HG03342 (cell line): ENCODE measurements around the gene IL16.
"Not testable (repeated sequence)": the region's sequence is repeated elsewhere in the genome, so short reads cannot be mapped to it uniquely, and the experiment has no call there.

ENCODE experiments used
- ATAC-seq: cut with Tn5 transposase; IDR thresholded peaks from one replicate; pipeline ENCODE4 v1.9.1; 2021; ENCODE audit warnings: mild to moderate bottlenecking, moderate library complexity; ENCODE audit not compliant: unreplicated experiment

IL16 gene

DNA sequence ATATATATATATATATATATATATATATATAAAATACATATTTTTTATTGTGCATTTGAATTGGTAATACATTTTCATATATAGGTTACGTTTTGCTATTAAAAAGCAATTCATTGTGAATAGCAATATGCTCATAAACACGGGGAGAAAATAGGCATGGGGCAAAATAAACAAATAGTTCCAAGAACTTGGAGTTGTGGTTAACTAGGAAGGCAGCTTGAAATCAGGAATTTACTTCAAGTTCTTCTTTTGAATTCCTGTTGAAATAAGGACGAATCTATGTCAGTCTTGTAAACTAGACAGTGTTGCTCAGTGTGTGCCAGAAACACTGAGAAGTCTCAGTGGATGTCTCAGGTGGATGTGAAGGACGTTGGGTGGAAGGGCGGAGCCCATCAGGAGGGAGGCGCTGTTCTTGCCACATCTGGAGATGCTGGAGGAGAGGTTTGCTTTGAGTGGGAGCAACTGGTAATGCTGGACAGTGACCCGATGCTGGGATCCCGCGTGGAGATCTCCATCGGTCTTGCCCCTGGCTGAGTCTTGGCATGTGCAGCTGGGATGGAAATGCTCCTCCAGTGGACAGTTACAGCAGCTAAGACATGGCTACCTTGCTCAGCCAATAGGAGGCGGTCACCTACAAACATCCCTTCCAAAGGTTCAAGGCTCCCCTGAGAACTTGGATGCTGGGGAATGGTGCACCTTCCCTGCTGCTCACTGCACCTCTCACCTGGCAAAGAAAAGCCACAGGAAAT lies 2.5 kb downstream of the IL16 start:
- ATAC-seq, result no peak

DNA sequence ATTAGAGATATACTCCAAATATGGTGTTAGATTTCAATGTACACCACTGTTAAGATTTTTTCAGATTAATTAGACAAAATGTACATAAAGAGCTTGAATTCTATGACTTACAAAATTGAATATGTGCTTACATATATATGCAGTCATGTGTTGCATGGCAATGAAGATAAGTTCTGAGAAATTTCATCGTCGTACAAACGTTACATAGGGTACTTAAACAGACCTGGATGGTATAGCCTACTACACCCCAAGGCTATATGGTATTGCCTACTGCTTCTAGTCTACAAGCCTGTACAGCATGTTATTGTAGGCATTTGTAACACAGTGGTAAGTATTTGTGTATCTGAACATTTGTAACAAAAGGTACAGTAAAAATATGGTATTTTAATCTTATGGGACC lies 9.3 kb downstream of the IL16 start:
- ATAC-seq, result no peak

DNA sequence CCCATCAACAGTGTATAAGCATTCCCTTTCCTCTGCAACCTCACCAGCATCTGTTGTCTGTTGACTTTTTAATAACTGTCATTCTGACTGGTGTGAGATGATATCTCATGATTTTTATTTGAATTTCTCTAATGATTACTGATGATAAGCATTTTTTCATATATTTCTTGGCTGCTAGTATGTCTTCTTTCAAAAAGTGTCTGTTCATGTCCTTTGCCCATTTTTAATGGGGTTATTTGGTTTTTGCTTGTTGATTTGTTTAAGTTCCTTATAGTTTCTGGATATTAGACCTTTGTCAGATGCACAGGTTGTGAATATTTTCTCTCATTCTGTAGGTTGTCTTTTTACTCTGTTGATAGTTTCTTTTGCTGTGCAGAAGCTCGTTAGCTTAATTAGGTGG lies 11.3 kb downstream of the IL16 start:
- ATAC-seq, result not testable (repeated sequence)

DNA sequence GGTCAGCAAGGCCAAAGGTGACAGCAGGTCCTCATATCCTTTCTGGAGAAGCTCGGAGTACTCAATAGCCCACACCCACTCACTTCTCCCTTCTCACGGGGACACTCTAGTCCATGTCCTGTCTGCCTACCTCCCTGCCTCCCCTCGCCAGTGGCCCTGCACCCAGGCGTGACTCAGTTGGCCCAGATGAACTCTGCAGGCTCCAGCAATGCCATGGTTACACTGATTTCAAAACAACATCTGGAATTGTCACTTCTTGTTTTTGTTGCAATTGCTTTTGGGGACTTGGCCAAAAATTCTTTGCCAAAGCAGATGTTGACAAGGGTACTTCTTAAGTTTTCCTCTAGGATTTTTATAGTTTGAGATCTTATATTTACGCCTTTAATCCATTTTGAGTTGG lies 13.0 kb downstream of the IL16 start:
- ATAC-seq, result no peak

DNA sequence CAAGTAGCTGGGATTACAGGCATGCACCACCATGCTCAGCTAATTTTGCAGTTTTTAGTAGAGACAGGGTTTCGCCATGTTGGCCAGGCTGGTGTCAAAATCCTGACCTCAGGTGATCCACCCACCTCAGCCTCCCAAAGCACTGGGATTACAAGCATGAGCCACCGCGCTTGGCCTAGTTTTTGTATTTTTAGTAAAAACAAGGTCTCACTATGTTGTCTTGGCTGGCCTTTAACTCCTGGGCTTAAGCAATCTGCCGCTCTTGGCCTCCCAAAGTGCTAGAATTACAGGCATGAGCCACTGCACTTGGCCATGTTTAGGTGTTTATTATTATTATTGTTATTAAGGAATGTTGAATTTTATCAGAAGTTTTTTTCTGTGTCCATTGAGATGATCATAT lies 14.7 kb downstream of the IL16 start:
- no peak for ATAC-seq

DNA sequence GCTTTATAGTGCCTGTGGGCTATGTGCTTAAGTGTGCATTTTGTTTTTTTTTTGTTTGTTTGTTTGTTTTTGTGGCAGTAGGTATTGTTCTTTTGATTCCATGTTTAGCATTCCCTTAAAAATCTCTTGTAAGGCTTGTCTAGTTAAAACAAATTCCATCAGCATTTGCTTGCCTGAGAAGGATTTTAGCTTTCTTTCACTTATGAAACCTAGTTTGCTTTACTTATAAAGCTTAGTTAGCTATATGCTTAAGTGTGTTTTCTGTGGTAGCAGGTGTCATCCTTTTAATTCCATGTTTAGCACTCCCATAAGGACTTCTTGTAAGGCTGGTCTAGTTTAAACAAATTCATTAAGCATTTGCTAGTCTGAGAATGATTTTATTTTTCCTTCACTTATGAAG lies 17.3 kb downstream of the IL16 start:
- ATAC-seq, result no peak

DNA sequence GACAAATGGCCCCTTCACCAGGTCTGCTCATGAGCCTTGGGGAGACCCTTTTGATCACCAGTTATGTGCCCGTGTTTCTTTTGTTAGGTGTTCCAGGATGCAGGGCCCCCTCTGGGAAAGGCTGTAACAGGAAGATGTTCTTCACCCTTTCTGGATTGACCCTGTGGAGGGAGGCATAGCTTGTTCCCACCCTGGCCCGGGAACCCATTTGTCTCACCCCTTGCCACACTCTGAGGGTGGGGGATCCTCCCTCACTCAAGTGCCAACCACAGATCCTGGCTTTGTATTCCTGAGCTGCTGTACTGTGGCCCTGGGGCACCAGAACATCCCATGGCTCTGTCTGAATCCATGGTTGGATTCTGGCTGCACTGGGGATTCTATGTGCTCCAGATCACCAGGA lies 18.9 kb downstream of the IL16 start:
- ATAC-seq, result no peak

DNA sequence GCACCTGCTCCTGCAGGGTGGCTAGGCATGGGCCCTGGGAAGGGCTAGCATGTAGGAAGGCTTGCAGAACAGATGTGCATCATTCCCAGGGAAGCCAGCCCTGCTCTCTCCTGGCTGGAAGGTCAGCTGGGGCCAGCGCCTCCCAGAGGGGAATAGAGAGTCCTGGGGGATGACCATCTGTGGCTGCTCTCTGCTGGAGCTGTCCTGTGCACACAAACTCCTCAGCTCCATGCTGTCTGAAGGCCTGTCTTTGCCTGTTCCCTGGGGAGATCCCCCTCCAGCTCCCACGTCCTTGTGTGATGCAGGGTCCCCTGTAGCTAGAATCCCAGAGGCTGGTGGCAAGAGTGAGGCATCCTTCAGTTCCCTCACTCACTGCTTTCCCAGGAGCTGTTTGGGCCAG lies 19.3 kb downstream of the IL16 start:
- no peak for ATAC-seq

DNA sequence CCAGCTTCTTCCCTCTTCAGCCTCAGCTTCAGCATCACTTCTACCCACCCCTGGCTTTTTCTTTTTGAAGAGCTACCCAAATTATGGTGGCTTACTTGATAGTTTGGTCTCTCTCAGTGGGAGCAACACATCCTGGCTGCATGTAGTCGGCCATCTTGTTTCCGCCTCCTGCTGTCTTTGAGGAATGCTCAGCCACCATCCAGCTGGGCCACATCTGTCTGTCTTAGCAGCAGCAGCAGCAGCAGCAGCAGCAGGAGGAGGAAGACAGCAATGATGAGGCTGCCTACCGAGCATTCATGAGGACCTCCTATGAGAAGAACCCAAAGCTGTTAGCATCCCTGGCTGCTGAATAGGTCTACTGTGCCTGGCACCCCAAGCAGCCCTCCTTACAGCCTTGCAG lies 19.7 kb downstream of the IL16 start:
- no peak for ATAC-seq

DNA sequence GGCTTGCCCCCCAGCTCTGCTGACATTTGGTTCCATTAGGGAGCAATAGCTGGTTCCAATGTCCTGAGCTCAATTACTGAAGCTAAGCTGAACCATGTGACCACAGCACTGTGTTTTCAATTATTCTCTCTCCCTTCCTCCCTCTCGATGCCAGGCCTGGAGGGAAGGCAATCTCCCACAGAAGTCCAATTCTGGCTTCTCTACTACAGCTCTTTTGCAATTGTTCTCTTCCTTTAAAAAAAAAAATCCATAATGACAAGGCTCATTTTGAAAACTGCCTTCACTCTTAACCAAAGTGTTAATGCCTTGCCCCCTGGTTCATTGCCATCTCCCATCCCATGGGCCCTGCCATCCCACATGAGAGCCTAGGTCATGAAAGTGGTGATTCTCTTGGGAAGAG lies 24.8 kb downstream of the IL16 start:
- ATAC-seq, result no peak

DNA sequence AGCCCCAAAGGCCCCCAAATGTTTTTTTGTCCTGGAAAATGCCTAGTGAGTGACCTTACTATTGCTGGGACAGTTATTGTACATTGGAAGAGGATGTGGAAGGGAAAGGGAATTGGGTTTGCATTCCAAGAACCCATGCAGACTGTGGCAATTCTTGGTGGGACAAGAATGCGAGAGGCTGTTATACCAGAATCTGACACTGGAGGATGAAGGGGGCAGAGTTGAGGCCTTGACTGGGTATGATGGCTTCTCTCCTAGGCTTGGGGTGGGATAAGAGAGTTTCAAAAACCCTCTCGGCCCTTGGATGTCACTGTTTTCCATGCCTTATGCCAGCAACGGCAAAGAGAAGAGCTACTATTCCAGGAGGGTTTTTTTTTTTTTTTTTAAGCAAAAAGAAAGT lies 25.3 kb downstream of the IL16 start:
- ATAC-seq, result no peak

DNA sequence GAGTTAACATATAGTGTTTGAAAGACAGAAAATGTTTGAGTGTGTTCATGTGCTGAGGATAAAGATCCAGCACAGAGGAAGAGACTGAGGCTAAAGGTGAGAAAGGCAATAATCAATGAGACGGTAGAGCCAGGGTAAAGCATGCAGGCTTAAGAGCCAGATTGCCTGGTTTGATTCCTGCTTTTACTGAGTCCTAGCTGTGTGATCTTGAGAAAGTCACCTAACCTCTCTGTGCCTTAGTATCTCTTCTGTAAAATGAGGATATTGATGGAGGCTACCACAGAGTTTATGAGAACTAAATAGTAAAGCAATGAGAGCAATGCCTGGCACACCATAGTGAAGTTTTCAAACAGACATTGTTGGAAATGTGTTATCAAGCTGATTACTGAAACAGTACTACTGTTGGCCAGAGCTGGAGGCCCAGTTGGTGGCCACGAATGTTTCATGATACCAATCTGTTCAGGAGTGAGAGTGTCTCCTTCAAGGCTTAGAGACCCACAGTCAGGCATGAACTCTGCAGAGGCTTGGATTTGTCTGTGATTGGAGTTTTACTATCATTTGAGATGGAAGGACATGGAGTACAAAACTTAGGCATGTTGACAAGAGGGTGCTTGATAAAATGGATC lies 26.8 kb downstream of the IL16 start:
- ATAC-seq, result no peak

DNA sequence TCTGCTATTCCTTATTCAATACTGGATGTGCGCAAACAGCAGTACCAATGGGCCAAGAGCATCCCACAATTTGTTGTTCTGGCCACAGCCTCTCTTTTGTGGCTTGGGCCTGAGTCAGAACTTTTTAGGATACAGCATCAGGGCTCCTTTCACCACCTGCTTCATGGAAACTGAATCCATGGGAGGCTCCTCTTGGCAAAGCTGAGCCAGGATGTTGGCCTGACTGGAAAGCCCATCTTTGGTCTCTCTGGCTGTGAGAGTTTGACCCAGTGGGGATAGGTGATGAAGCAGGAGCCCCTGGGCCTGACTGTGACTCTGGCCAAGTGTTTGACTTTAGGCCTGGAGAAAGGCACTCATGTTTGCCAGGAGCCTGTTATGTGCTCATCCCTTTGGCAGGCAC lies 27.6 kb downstream of the IL16 start:
- ATAC-seq, result no peak

DNA sequence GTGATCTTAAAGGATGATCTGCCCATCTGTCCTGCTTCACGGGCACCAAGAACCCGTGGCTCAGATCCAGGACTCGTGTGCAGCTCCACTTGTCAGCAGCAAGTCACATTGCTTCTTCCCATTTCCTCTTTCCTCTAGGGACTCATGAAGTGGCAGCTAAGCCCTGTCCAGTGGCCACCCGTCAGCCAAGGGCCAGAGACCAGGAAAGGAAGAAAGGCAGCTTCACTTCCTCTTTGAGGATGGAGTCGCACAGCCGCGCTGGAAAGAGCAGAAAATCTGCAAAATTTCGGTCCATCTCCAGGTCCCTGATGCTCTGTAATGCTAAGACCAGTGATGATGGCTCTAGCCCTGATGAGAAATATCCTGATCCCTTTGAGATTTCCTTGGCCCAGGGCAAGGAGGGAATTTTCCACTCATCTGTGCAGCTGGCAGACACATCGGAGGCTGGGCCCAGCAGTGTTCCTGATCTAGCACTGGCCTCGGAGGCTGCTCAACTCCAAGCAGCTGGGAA lies 28.5 kb downstream of the IL16 start:
- no peak for ATAC-seq

DNA sequence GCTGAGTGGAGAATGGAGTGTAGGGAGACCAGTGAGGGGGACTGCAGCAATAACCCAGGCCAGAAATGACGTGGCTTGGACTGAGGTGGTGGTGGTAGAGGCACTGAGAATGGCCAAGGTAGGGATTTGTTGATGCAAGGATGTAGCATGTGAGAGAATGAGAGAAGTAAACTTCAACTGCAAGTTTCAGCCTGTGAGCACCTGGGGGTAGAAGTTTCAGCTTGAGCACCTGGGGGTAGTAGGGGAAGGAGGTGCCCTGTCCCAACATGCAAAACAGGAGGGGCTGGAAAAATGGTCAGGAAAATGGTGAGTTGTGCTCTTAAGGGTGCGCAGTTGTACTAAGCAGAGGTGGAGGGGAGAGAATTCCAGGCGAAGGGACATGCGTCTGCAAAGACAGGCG lies 31.0 kb downstream of the IL16 start:
- ATAC-seq, result no peak

DNA sequence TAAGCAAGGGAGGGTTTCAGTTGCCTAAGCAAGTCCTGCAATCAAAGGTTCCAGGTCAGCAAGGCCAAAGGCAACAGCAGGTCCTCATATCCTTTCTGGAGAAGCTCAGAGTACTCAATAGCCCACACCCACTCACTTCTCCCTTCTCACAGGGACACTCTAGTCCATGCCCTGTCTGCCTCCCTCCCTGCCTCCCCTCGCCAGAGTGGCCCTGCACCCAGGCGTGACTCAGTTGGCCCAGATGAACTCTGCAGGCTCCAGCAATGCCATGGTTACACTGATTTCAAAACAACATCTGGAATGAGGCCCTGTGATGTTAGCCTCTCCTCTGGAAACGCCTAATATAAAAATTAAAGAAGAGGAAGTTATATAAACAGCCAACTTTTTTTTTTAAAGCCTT lies 32.9 kb downstream of the IL16 start:
- no peak for ATAC-seq

DNA sequence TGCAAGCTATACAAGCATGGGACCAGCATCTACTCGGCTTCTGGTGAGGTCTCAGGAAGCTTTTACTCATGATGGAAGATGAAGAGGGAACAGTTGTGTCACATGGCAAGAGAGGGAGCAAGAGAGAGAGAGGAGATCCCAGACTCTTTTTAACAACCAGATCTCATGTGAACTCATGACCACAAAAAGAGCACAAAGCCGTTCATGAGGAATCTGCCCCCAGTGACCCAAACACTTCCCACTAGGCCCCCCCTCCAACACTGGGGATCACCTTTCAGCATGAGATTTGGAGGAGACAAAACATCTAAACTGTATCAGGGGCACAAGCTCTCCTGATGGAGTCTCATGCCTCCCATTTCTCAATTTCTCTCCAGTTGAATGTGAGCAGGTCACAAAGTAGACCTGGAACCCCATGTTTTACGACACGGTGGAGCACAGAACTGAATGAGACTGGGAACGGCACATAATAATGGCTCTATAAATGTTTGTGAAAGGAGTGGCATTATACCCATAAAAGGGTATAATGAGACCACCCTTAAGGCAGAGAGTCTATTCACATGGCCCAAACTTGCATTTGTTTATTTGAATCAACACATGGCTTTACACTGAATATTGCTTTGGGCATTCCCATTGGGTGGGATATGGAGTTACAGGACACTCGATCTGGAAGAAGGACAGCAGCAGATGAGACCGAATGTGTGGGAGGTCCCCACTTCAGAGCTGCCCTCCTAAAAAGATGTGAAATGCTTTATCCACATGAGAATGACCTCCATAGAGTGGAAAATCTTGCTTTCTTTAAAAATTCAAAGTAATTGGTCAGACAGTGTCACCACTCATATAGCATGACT lies 38.8 kb downstream of the IL16 start:
- no peak for ATAC-seq

DNA sequence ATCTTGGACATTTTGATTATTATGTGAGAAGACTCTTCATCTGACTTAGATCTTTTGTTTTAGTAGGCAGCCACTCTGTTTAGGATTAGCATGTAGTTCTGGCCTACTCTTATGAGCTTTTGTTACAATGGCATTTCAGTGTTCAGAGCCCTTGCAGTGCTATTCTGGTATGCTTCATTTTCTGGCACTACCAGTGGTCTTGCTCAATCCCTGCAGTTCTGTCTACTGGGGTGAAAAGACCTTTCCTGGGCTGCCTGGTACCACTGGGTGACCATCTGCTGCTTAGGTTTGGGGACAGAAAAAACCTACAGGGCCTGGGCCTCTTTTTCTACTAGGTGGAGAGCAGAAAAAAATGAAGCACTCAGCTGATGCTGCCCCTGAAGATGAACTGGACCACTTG lies 42.5 kb downstream of the IL16 start:
- ATAC-seq, result no peak

DNA sequence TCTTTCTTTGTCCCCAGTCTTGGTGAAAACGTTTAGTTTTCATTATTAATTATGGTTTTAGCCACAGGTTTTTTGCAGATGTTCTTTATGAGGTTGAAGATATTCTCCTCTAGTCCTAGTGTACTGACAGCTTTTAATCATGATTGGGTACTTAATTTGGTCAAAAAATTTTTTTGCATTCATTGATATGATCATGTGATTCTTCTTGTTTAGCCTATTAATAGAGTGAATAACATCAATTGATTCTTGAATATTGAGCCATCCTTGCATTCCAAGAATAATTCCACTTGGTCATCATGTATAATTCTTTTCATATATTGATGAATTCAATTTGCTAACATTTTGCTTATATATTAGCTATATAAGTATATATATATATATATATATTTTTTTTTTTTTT lies 46.1 kb downstream of the IL16 start:
- no peak for ATAC-seq

DNA sequence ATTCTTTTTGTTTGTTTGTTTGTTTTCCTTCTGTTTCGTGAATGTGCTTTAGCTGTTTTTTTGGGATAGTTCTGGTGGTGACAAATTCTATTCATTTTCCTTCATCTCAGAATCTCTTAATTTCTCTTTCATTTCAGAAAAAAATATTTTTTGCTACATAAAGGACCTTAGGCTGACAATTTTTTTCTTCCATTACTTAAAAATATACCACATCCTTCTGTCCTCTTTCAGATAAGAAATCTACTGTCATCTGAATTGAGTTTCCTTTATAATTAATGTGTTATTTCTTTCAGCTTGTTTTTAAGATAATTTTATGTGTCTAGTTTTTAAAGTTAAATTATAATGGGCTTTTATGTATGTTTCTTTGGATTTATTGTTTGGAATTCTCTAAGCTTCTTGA lies 47.6 kb downstream of the IL16 start:
- ATAC-seq, result no peak

DNA sequence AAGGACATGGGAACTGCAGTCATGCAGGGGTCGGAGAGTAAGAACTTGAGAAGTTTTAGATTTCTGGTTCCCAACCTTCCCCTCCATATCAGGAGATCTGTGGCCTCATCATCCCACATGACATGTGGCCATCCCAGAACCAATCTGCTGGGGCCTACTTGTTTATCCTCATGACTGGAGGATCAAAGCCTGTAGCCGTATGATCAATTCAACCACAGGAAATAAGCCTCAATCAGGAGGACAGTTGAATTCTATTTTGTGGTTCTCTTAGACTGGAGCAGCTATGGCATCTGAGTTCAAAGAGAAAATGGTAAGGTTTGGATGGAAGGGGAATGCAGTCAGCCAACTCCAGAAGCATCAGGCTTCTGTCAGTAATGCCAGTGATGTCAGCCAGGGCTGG lies 57.2 kb downstream of the IL16 start:
- ATAC-seq, result no peak
